WERI-Rb-1 (cell line): ENCODE data around the gene UCN2.

Experiments used
- DNase-seq: peaks from one replicate; pipeline ENCODE4 v3.0.0-alpha.2; 2020
- H3K27ac ChIP-seq: fragments of 250-450 bp; sonication (Bioruptor Pico); 2 replicates; pipeline ENCODE4 v1.5.1; 2020; ENCODE audit warnings: mild to moderate bottlenecking, moderate library complexity
- H3K27me3 ChIP-seq: fragments of 250-450 bp; sonication (Bioruptor Pico); 2 replicates; pipeline ENCODE4 v1.5.1; 2021; ENCODE audit warnings: mild to moderate bottlenecking, low read depth, moderate library complexity; ENCODE audit not compliant: insufficient read depth, severe bottlenecking
- H3K36me3 ChIP-seq: fragments of 250-450 bp; sonication (Bioruptor Pico); 2 replicates; pipeline ENCODE4 v1.5.1; 2020; ENCODE audit warnings: mild to moderate bottlenecking, moderate library complexity
- H3K4me3 ChIP-seq: 2 replicates; pipeline ENCODE4 v1.5.1; 2011; ENCODE audit warnings: low read depth, mild to moderate bottlenecking, control low read depth, low read length
- H3K9me3 ChIP-seq: fragments of 250-450 bp; sonication (Bioruptor Pico); 2 replicates; pipeline ENCODE4 v1.5.1; 2021; ENCODE audit warnings: mild to moderate bottlenecking, moderate library complexity; ENCODE audit not compliant: severe bottlenecking
- TF ChIP-seq, protein P1 (sequence below): IDR thresholded peaks from 2 replicates; pipeline ENCODE4 v1.5.1; 2011; ENCODE audit warnings: low read depth, mild to moderate bottlenecking, control low read depth, inconsistent platforms, low read length

The UCN2 gene

DNA sequence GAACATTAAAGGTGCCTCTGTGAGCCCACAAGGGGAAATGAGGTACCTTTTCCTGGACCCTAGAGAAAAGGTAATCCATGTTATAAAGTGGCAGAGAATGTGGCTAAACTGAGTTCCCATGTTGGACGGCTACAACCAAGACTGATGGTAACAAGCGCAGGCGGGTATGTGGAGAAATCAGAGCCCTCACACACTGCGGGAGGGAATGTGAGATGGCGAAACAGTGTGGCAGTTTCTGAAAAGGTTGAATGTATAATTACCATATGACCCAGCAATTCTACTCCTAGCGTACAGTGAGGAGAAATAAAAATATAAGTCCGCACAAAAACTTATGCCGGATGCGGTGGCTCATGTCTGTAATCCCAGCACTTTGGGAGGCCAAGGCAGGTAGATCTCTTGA lies 35.5 kb downstream of the UCN2 start:
- Histone ChIP-seq H3K27me3 (no peaks in the 10 kb centered on the region), H3K4me3 (no peak overlapping the region), H3K9me3 (no peaks in the 10 kb centered on the region), H3K27ac (no peak overlapping the region), H3K36me3 (peaks cover 14% of the 10 kb centered on the region)
- no peak for DNase-seq
- TF ChIP-seq, protein P1, sequence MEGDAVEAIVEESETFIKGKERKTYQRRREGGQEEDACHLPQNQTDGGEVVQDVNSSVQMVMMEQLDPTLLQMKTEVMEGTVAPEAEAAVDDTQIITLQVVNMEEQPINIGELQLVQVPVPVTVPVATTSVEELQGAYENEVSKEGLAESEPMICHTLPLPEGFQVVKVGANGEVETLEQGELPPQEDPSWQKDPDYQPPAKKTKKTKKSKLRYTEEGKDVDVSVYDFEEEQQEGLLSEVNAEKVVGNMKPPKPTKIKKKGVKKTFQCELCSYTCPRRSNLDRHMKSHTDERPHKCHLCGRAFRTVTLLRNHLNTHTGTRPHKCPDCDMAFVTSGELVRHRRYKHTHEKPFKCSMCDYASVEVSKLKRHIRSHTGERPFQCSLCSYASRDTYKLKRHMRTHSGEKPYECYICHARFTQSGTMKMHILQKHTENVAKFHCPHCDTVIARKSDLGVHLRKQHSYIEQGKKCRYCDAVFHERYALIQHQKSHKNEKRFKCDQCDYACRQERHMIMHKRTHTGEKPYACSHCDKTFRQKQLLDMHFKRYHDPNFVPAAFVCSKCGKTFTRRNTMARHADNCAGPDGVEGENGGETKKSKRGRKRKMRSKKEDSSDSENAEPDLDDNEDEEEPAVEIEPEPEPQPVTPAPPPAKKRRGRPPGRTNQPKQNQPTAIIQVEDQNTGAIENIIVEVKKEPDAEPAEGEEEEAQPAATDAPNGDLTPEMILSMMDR = no peak

DNA sequence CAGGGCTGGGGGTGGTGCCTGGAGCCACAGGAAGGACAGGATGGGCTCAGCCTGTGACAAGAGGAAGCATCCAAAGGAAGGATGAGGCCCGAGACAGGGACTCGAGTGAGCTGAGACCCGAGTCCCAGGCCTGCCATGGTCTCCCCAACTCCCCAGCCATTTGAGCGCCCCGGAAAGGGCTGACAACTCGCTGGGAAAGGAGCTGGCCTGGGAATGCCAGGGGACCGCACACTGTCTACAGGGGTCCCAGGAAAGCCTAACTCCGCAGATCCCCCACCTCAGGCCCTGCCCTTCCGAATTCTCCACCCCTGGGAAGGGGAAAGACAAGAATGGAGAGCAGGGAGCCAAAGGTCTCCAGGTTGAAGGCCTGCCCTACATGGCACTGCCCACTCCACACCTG lies 38.6 kb downstream of the UCN2 start:
- TF ChIP-seq, protein P1 = no peak
- H3K27ac ChIP-seq = no peak overlapping the region
- no peaks in the 10 kb centered on the region for H3K27me3 ChIP-seq
- peaks cover 4% of the 10 kb centered on the region for H3K36me3 ChIP-seq
- H3K9me3 ChIP-seq = no peaks in the 10 kb centered on the region
- DNase-seq = no peak
- no peak overlapping the region for H3K4me3 ChIP-seq

DNA sequence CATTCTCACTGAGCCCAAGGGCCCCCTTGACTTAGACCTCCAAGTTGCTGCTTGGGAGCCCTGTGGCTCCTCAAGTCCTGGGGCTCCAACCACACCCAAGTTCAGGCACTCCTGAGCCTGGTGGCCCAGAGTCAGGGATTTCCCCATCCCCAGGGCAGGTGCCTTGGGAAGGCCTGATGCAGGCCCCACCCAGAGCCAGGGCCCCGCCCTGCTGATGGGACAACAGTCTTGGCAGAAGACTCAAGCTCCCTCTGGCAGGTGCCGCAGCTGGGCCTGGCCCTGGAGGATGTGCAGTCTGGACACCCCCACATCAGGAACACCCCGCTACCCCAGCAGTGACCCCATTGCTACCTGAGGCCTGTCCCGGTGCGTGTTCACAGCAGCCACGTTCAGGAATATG lies 41.9 kb downstream of the UCN2 start:
- TF ChIP-seq, protein P1 = no peak
- Histone ChIP-seq H3K4me3 (no peak overlapping the region), H3K9me3 (no peaks in the 10 kb centered on the region), H3K27me3 (no peaks in the 10 kb centered on the region), H3K36me3 (no peaks in the 10 kb centered on the region), H3K27ac (no peak overlapping the region)
- DNase-seq = no peak

DNA sequence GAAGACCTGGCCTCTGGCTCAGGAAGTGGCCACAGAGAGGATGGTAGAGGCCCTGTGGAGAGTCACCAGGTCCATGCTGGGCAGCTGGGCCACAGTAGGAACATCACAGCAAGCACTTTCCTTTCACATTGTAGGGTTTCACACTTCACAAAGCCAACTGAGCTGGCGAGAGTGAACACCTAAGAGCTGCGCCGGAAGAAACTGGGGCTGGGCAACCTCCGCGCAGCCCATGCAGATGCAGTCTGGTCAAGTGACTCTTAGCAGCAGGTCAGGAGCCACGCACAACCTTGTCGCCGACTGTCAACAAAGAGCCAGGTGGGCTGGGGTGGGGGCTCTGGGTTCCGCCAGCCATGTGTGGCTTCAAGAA lies 44.3 kb downstream of the UCN2 start:
- Histone ChIP-seq H3K36me3 (no peaks in the 10 kb centered on the region), H3K27ac (no peak overlapping the region), H3K9me3 (no peaks in the 10 kb centered on the region), H3K4me3 (no peak overlapping the region), H3K27me3 (no peaks in the 10 kb centered on the region)
- DNase-seq = no peak
- TF ChIP-seq, protein P1 = no peak

DNA sequence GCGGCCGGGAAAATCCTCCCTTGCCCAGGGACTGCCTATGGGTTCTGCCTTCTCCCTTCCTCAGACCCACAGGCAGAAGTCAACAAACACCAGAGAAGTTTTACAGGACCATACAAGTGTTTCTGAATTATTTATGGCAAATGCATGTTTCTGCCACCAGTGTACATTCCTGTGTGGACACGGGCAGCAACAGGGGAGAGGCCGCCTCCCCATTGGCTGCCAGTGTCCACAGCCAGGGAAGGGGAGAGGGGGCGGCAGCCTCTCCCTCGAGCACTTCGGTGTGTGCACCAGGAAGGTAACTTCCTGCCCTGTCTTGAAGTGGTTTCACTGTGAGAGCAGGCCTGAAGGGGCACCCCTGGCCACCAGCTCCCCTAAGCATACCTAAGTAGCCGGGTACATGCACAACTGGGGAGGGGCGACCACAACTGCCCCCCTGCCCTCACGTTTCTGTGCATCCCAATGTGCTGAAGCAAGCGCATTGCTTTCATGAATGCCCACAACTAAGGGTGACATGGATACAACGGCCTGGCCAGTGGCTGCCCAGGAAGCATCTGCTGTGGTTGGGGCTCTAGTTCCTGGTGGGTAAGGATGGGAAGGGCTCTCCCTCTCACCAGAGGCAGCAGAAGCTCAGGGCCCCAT lies 44.8 kb downstream of the UCN2 start:
- Histone ChIP-seq H3K36me3 (no peaks in the 10 kb centered on the region), H3K27me3 (no peaks in the 10 kb centered on the region), H3K27ac (no peak overlapping the region), H3K4me3 (no peak overlapping the region), H3K9me3 (no peaks in the 10 kb centered on the region)
- no peak for DNase-seq
- TF ChIP-seq, protein P1 = no peak

DNA sequence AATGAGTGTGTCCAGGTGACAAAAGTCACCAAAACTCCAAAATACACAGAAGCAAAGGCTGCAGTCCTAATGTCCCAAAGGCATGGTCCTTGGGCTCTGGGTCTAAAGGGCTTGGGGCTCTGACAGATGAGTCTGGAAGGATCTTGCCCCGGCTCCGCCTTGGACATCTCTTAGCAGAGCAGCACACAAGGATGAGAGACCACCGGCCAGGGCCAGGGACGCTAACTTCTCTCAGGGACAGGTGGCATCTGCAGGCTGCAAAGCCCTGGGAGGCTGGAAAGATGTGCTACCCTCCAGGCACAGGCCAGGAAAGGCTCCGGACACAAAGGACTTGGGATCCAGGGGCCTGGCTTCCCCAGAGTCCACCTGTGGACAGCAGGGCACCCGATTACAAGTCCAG lies 45.5 kb downstream of the UCN2 start:
- no peaks in the 10 kb centered on the region for H3K9me3 ChIP-seq
- TF ChIP-seq, protein P1 = no peak
- H3K36me3 ChIP-seq = no peaks in the 10 kb centered on the region

More for the DNA sequence above, 45.5 kb downstream of the UCN2 start:
- H3K4me3 ChIP-seq = no peak overlapping the region
- H3K27ac ChIP-seq = no peak overlapping the region
- H3K27me3 ChIP-seq = no peaks in the 10 kb centered on the region
- DNase-seq = no peak
